ENCODE data around the gene C1orf226. TPM values are rescaled to one million over a fixed set of nuclear protein-coding genes. Genes with fewer than 3 reads are reported as not detected.
A peak's percentile ranks its signal among the peaks of the same experiment; 100 is the strongest.

Gene C1orf226
- total and polyA plus RNA-seq, 9 of the 15 experiments (the other 6 are each of a cell fraction or from before 2014, with no cell fraction given) = 0.10 to 1.4 (median 0.47) TPM

DNA sequence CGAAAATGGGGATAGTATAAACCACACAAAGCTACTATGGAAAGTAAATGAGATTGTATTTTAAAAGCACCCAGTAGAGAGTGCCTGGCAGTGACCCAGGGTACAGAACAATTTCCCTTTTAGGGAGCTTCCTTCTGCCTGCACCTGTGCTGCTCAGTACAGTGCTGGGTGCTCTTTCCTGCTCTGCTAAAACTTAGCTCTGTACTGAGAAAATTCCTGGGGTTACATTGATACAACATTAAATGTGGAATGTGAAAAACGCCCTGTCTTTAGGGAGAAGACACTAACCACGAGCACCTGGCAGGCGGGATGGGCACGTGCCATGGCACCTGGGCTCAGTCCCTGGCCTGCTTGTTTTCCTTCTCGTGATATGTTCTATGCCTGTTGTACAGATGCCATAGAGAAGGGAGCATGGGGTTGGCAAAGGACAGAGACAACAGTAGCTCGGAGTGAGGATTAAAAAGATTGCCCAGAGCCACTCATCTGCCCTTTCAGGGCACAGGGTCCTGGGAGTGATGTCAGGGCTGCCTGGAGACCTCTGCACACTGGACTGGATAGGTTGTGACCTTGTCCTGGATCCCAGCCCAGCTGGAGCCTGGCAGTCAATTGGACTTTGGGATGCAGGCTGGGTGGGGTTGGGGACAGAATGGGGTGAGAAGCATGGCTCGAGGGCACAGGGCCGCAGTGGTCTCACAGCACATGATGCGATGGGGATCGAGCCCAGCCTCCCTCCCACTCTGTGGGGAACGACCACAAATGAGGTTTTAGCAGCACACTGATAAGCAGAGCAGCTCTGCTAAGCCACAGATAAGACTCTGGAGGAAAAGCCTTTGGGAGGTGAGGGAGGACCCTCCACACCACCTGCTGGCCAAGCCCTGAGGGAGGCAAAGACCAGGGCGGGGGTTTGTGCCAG is 9.1 kb upstream of the C1orf226 start (continued):
- TF ChIP-seq, protein P1, sequence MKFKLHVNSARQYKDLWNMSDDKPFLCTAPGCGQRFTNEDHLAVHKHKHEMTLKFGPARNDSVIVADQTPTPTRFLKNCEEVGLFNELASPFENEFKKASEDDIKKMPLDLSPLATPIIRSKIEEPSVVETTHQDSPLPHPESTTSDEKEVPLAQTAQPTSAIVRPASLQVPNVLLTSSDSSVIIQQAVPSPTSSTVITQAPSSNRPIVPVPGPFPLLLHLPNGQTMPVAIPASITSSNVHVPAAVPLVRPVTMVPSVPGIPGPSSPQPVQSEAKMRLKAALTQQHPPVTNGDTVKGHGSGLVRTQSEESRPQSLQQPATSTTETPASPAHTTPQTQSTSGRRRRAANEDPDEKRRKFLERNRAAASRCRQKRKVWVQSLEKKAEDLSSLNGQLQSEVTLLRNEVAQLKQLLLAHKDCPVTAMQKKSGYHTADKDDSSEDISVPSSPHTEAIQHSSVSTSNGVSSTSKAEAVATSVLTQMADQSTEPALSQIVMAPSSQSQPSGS (CRISPR knock-in tag; IDR thresholded peaks at IDR 0.05) = no peak
- TF ChIP-seq MTA3 (IDR thresholded peaks at IDR 0.05; ENCODE audit: borderline replicate concordance) (peak; percentile 76), CREB1 (IDR thresholded peaks at IDR 0.05) (peak; percentile 56; the same call in 1 of the 2 replicates), CREB1 (CRISPR knock-in tag; IDR thresholded peaks at IDR 0.05) (no peak), MED1 (CRISPR knock-in tag; IDR thresholded peaks at IDR 0.05; ENCODE audit: borderline replicate concordance) (no peak), FOS (IDR thresholded peaks at IDR 0.05; ENCODE audit: extremely low read depth, insufficient read length) (no peak), KLF10 (CRISPR knock-in tag; IDR thresholded peaks at IDR 0.05) (no peak), CBX8 (IDR thresholded peaks at IDR 0.05; ENCODE audit: borderline replicate concordance, extremely low read depth, low read depth, low read length, poor library complexity, severe bottlenecking) (no peak), POLR2AphosphoS2 (IDR thresholded peaks at IDR 0.05; ENCODE audit: low read length) (no peak), KLF13 (tag; IDR thresholded peaks at IDR 0.05; ENCODE audit: borderline replicate concordance, low read depth) (no peak; the same call in 1 of the 2 replicates), SRSF3 (IDR thresholded peaks at IDR 0.05; ENCODE audit: insufficient read depth, low read length) (no peak), SMARCA4 (IDR thresholded peaks at IDR 0.05) (peak; percentile 98), BRD4 (IDR thresholded peaks at IDR 0.05) (no peak), HMG20A (CRISPR knock-in tag; conservative IDR thresholded peaks at IDR 0.05) (no peak), HNRNPUL1 (IDR thresholded peaks at IDR 0.05; ENCODE audit: low read length) (no peak), ZC3H4 (CRISPR knock-in tag; IDR thresholded peaks at IDR 0.05; ENCODE audit: borderline replicate concordance) (no peak), ETV6 (IDR thresholded peaks at IDR 0.05; ENCODE audit: borderline replicate concordance in 1 of 2, low read depth in 2 of 2, low read length in 1 of 2) (peak in 1 of 2 experiments; percentile 70; a peak in 1 of 4 replicates), ETV6 (CRISPR knock-in tag; IDR thresholded peaks at IDR 0.05; ENCODE audit: borderline replicate concordance) (no peak), GABPB1 (CRISPR knock-in tag; IDR thresholded peaks at IDR 0.05) (peak; percentile 17; the same call in 1 of the 2 replicates), PHTF2 (CRISPR knock-in tag; IDR thresholded peaks at IDR 0.05) (no peak), POLR2AphosphoS5 (IDR thresholded peaks at IDR 0.05; ENCODE audit: control insufficient read depth, insufficient read depth, low read depth, low read length) (peak; percentile 98)
- TF ChIP-seq, protein P2, sequence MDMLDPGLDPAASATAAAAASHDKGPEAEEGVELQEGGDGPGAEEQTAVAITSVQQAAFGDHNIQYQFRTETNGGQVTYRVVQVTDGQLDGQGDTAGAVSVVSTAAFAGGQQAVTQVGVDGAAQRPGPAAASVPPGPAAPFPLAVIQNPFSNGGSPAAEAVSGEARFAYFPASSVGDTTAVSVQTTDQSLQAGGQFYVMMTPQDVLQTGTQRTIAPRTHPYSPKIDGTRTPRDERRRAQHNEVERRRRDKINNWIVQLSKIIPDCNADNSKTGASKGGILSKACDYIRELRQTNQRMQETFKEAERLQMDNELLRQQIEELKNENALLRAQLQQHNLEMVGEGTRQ (CRISPR knock-in tag; IDR thresholded peaks at IDR 0.05) = no peak; the same call in 1 of the 2 replicates
- TF ChIP-seq, protein P3, sequence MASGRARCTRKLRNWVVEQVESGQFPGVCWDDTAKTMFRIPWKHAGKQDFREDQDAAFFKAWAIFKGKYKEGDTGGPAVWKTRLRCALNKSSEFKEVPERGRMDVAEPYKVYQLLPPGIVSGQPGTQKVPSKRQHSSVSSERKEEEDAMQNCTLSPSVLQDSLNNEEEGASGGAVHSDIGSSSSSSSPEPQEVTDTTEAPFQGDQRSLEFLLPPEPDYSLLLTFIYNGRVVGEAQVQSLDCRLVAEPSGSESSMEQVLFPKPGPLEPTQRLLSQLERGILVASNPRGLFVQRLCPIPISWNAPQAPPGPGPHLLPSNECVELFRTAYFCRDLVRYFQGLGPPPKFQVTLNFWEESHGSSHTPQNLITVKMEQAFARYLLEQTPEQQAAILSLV (tag; IDR thresholded peaks at IDR 0.05) = no peak
- TF ChIP-seq, protein P4, sequence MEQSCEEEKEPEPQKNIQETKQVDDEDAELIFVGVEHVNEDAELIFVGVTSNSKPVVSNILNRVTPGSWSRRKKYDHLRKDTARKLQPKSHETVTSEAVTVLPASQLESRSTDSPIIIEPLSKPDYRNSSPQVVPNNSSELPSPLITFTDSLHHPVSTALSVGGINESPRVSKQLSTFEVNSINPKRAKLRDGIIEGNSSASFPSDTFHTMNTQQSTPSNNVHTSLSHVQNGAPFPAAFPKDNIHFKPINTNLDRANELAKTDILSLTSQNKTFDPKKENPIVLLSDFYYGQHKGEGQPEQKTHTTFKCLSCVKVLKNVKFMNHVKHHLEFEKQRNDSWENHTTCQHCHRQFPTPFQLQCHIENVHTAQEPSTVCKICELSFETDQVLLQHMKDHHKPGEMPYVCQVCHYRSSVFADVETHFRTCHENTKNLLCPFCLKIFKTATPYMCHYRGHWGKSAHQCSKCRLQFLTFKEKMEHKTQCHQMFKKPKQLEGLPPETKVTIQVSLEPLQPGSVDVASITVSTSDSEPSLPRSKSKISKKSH (CRISPR knock-in tag; IDR thresholded peaks at IDR 0.05) = no peak
